PC-9 (cell line): ENCODE results near the gene TBL1XR1. TPM values are rescaled to one million over a fixed set of nuclear protein-coding genes. Genes with fewer than 3 reads are reported as not detected.
"Not testable (repeated sequence)": the region's sequence is repeated elsewhere in the genome, so short reads cannot be mapped to it uniquely, and the experiment has no call there.

Experiments used
- BruUV-seq: library from RNA; stranded (reverse); fragments of 400-500 nt; replicated peaks from 2 replicates; lab custom pipeline; 2021; lab: Mats Ljungman, UMichigan
- CTCF ChIA-PET: fragments of 300-600 bp; sonication (Branson Sonifier 250); formaldehyde crosslinking; loops from one replicate; lab custom pipeline; 2022; ENCODE audit warnings: antibody characterized with exemption; lab: Charles Lee
- POLR2A ChIA-PET: fragments of 300-600 bp; sonication (Branson Sonifier 250); formaldehyde crosslinking; loops from one replicate; lab custom pipeline; 2022; ENCODE audit warnings: antibody characterized with exemption; ENCODE audit not compliant: unreplicated experiment; lab: Charles Lee
- DNase-seq, 2 experiments: peaks; one replicate each; pipeline versions ENCODE4 v3.0.0 to v3.0.0-alpha.2; 2015 to 2022; ENCODE audit warnings: mixed read lengths in 1 of 2
- H2AFZ ChIP-seq: fragments of 200-600 bp; sonication (generic); 2 replicates; pipeline ENCODE4 v1.8.1; 2017; ENCODE audit warnings: antibody characterized with exemption
- H3F3A ChIP-seq: fragments of 200-600 bp; sonication (generic); 2 replicates; pipeline ENCODE4 v1.8.1; 2017; ENCODE audit warnings: antibody characterized with exemption, mild to moderate bottlenecking, low read depth; ENCODE audit not compliant: insufficient read depth
- H3K27ac ChIP-seq: fragments of 200-600 bp; sonication (generic); 2 replicates; pipeline ENCODE4 v1.6.1; 2016; ENCODE audit warnings: mixed run types
- H3K27me3 ChIP-seq: fragments of 200-600 bp; sonication (generic); 2 replicates; pipeline ENCODE4 v1.6.1; 2016; ENCODE audit warnings: low read depth, mixed run types; ENCODE audit not compliant: insufficient read depth
- H3K36me3 ChIP-seq: fragments of 200-600 bp; sonication (generic); 2 replicates; pipeline ENCODE4 v1.6.1; 2016; ENCODE audit warnings: low read depth, mixed run types
- H3K4me1 ChIP-seq: fragments of 200-600 bp; sonication (generic); replicated peaks from 2 replicates; pipeline ENCODE4 v1.6.1; 2016; ENCODE audit warnings: mixed run types; ENCODE audit not compliant: insufficient read depth
- H3K4me2 ChIP-seq: fragments of 200-600 bp; sonication (generic); 2 replicates; pipeline ENCODE4 v1.6.1; 2017; ENCODE audit warnings: mixed run types
- H3K4me3 ChIP-seq: fragments of 200-600 bp; sonication (generic); 2 replicates; pipeline ENCODE4 v1.6.1; 2016; ENCODE audit warnings: mixed run types
- H3K79me2 ChIP-seq: fragments of 200-600 bp; sonication (generic); 2 replicates; pipeline ENCODE4 v1.6.1; 2017; ENCODE audit warnings: low read depth, mixed run types
- H3K9me2 ChIP-seq: fragments of 200-600 bp; sonication (generic); 2 replicates; pipeline ENCODE4 v1.8.1; 2017; ENCODE audit warnings: mild to moderate bottlenecking; ENCODE audit not compliant: insufficient read depth
- H3K9me3 ChIP-seq: fragments of 200-600 bp; sonication (generic); 2 replicates; pipeline ENCODE4 v1.8.1; 2016; ENCODE audit warnings: low read depth; ENCODE audit not compliant: insufficient read depth
- H4K20me1 ChIP-seq: fragments of 200-600 bp; sonication (generic); 2 replicates; pipeline ENCODE4 v1.8.1; 2017; ENCODE audit not compliant: insufficient read depth
- CTCF ChIP-seq: fragments of 200-600 bp; sonication (generic); conservative IDR thresholded peaks from 2 replicates; pipeline ENCODE4 v1.6.1; 2017; ENCODE audit warnings: mixed run types, antibody characterized with exemption, mild to moderate bottlenecking, moderate library complexity
- EZH2 ChIP-seq: fragments of 200-600 bp; sonication (generic); IDR thresholded peaks from 2 replicates; pipeline ENCODE4 v1.8.0; 2017; ENCODE audit warnings: antibody characterized with exemption, low read depth
- intact Hi-C: fragments of 100-400 bp; cut with micrococcal nuclease; formaldehyde crosslinking; loops from one replicate; pipeline ENCODE4 v1.10.0; 2022; ENCODE audit not compliant: unreplicated experiment
- total RNA-seq: library from RNA; stranded (reverse); gene quantifications from 2 replicates; pipeline ENCODE4 v1.2.3, GENCODE V29; 2021

The TBL1XR1 gene
- total RNA-seq, 1 experiment from 2014 or later, result 243 TPM

- Histone ChIP-seq H3K9me2 (no peaks in the 10 kb centered on the region), H3K27me3 (no peaks in the 10 kb centered on the region), H3K4me3 (no peak overlapping the region), H3K4me2 (peak overlapping the region; percentile 23), H3K36me3 (peaks cover 30% of the 10 kb centered on the region), H3K27ac (peak overlapping the region; percentile 38), H3F3A (peaks cover 54% of the 10 kb centered on the region), H4K20me1 (peaks cover 91% of the 10 kb centered on the region), H2AFZ (no peak overlapping the region), H3K79me2 (peaks cover 100% of the 10 kb centered on the region), H3K9me3 (no peaks in the 10 kb centered on the region), H3K4me1 (peaks cover 25% of the 10 kb centered on the region)
- CTCF ChIA-PET, result interaction anchor here (0.6 kb wide), 2 partner anchors 52 to 94 kb away, joined by 3 read pairs; partner anchors contain the start of gene TBL1XR1
- BruUV-seq, result no TSS peak
- DNase-seq, result peak in 1 of 2 experiments; percentile 56
- no peak for TF ChIP-seq CTCF
- TF ChIP-seq EZH2, result no peak
- POLR2A ChIA-PET, result interaction anchor here (0.5 kb wide), 1 partner anchor 93 kb away, joined by 3 read pairs; no protein-coding TSS in a partner anchor
- intact Hi-C loops, result no loop called here
These were observed 52.4 kb downstream of the TBL1XR1 start for GRCh38 chr3:177144922-177145321.

GRCh38 chr3:177141899-177142646 is 55.2 kb downstream of the TBL1XR1 start:
- no peak for DNase-seq
- no peaks in the 10 kb centered on the region for H3K9me3 ChIP-seq
- no peak overlapping the region for H3K4me3 ChIP-seq
- H2AFZ ChIP-seq, result no peak overlapping the region
- ChIA-PET POLR2A (no interaction called here), CTCF (interaction anchor here (0.6 kb wide), 1 partner anchor 203 kb away, joined by 3 read pairs; no protein-coding TSS in a partner anchor)
- BruUV-seq, result no TSS peak
- H3K27me3 ChIP-seq, result no peaks in the 10 kb centered on the region
- TF ChIP-seq CTCF (no peak), EZH2 (no peak)
- peaks cover 49% of the 10 kb centered on the region for H3F3A ChIP-seq
- 0 out of 2 replicates have a peak overlapping the region, but pooled peaks have one; percentile 7 for H3K27ac ChIP-seq
- H3K4me2 ChIP-seq, result no peak overlapping the region
- H3K36me3 ChIP-seq, result peaks cover 16% of the 10 kb centered on the region
- H3K79me2 ChIP-seq, result peaks cover 100% of the 10 kb centered on the region
- peaks cover 25% of the 10 kb centered on the region for H3K4me1 ChIP-seq
- intact Hi-C loops, result no loop called here
- H4K20me1 ChIP-seq, result peaks cover 91% of the 10 kb centered on the region
- H3K9me2 ChIP-seq, result no peaks in the 10 kb centered on the region

GRCh38 chr3:177141471-177141870 is 55.8 kb downstream of the TBL1XR1 start:
- ChIA-PET CTCF (no interaction called here), POLR2A (no interaction called here)
- H3K9me2 ChIP-seq, result no peaks in the 10 kb centered on the region
- no peak overlapping the region for H3K4me2 ChIP-seq
- no TSS peak for BruUV-seq
- H3K4me3 ChIP-seq, result no peak overlapping the region
- peaks cover 22% of the 10 kb centered on the region for H3K4me1 ChIP-seq
- H3F3A ChIP-seq, result peaks cover 54% of the 10 kb centered on the region
- intact Hi-C loops, result no loop called here
- no peak overlapping the region for H2AFZ ChIP-seq
- H3K9me3 ChIP-seq, result no peaks in the 10 kb centered on the region
- H4K20me1 ChIP-seq, result peaks cover 91% of the 10 kb centered on the region
- TF ChIP-seq CTCF (no peak), EZH2 (no peak)
- no peaks in the 10 kb centered on the region for H3K27me3 ChIP-seq
- peaks cover 100% of the 10 kb centered on the region for H3K79me2 ChIP-seq
- no peak for DNase-seq
- H3K27ac ChIP-seq, result no peak overlapping the region
- peaks cover 17% of the 10 kb centered on the region for H3K36me3 ChIP-seq

GRCh38 chr3:177139220-177139619 is 58.1 kb downstream of the TBL1XR1 start:
- DNase-seq, intact Hi-C loops, BruUV-seq, CTCF ChIA-PET, H3K27ac ChIP-seq, H3K4me3 ChIP-seq, H3K4me1 ChIP-seq, H3K4me2 ChIP-seq, H3K27me3 ChIP-seq, H2AFZ ChIP-seq, H3K9me3 ChIP-seq, H3K9me2 ChIP-seq: not testable (repeated sequence)
- POLR2A ChIA-PET, result interaction anchor here (0.6 kb wide), 1 partner anchor 297 kb away, joined by 3 read pairs; no protein-coding TSS in a partner anchor
- peaks cover 98% of the 10 kb centered on the region for H3K79me2 ChIP-seq
- H3K36me3 ChIP-seq, result peaks cover 19% of the 10 kb centered on the region
- peaks cover 37% of the 10 kb centered on the region for H3F3A ChIP-seq
- H4K20me1 ChIP-seq, result peaks cover 89% of the 10 kb centered on the region
